Mesenchymal stem cell (in vitro differentiated cells and primary cell): ENCODE measurements around the gene NR1I2.

Source experiments
- DNase-seq: peaks from one replicate; pipeline ENCODE4 v3.0.0-alpha.2; 2013
- H2AFZ ChIP-seq: one replicate; pipeline ENCODE4 v1.6.1; 2013; ENCODE audit warnings: low read depth, mild to moderate bottlenecking, control low read depth, inconsistent platforms, low read length, moderate library complexity
- H2AK5ac ChIP-seq: 2 replicates; pipeline ENCODE4 v1.6.1; 2013; ENCODE audit warnings: low read length, moderate library complexity, mild to moderate bottlenecking, inconsistent platforms; ENCODE audit not compliant: severe bottlenecking
- H2BK120ac ChIP-seq: one replicate; pipeline ENCODE4 v1.6.1; 2013; ENCODE audit warnings: low read depth, mild to moderate bottlenecking, inconsistent platforms, low read length, moderate library complexity
- H2BK12ac ChIP-seq, 2 experiments: one replicate each; pipeline ENCODE4 v1.6.1; 2013; ENCODE audit warnings: inconsistent platforms in 2 of 2, low read length in 2 of 2, mild to moderate bottlenecking in 2 of 2, moderate library complexity in 2 of 2, control low read depth in 1 of 2
- H2BK15ac ChIP-seq: one replicate; pipeline ENCODE4 v1.6.1; 2013; ENCODE audit warnings: mild to moderate bottlenecking, low read depth, inconsistent platforms; ENCODE audit not compliant: poor library complexity, severe bottlenecking
- H2BK5ac ChIP-seq: 2 replicates; pipeline ENCODE4 v1.6.1; 2013; ENCODE audit warnings: low read depth, mild to moderate bottlenecking, low read length, control low read depth, inconsistent platforms; ENCODE audit not compliant: poor library complexity, severe bottlenecking
- H3K14ac ChIP-seq, 2 experiments: one replicate each; pipeline ENCODE4 v1.6.1; 2013; ENCODE audit warnings: inconsistent platforms in 2 of 2, low read length in 2 of 2, control low read depth in 1 of 2, mild to moderate bottlenecking in 1 of 2, moderate library complexity in 1 of 2
- H3K18ac ChIP-seq, 2 experiments: one replicate each; pipeline ENCODE4 v1.6.1; 2013; ENCODE audit warnings: inconsistent platforms in 2 of 2, low read length in 2 of 2, control low read depth in 1 of 2, low read depth in 1 of 2, mild to moderate bottlenecking in 1 of 2
- H3K23ac ChIP-seq, 2 experiments: one replicate each; pipeline ENCODE4 v1.6.1; 2013; ENCODE audit warnings: inconsistent platforms in 2 of 2, low read length in 2 of 2, mild to moderate bottlenecking in 2 of 2, moderate library complexity in 2 of 2, control low read depth in 1 of 2
- H3K27ac ChIP-seq: 2 replicates; pipeline ENCODE4 v1.5.1; 2013; ENCODE audit warnings: mild to moderate bottlenecking, moderate library complexity, low read length, control low read depth, inconsistent platforms; ENCODE audit not compliant: poor library complexity, severe bottlenecking
- H3K27me3 ChIP-seq, 2 experiments: 2 replicates each; pipeline versions ENCODE4 v1.6.1 to v1.7.0; 2013; ENCODE audit warnings: low read length in 2 of 2, mild to moderate bottlenecking in 2 of 2, moderate library complexity in 2 of 2, control low read depth in 1 of 2, inconsistent platforms in 1 of 2; ENCODE audit not compliant: control insufficient read depth in 1 of 2, insufficient read depth in 1 of 2
- H3K36me3 ChIP-seq, 2 experiments: 2 replicates each; pipeline versions ENCODE4 v1.6.1 to v1.7.0; 2013; ENCODE audit warnings: low read length in 2 of 2, control low read depth in 1 of 2, inconsistent platforms in 1 of 2, low read depth in 1 of 2, mild to moderate bottlenecking in 1 of 2; ENCODE audit not compliant: insufficient read depth in 2 of 2, control insufficient read depth in 1 of 2
- H3K4ac ChIP-seq, 2 experiments: one replicate each; pipeline ENCODE4 v1.6.1; 2013; ENCODE audit warnings: inconsistent platforms in 2 of 2, low read length in 2 of 2, mild to moderate bottlenecking in 2 of 2, moderate library complexity in 2 of 2, control low read depth in 1 of 2, low read depth in 1 of 2
- H3K4me1 ChIP-seq: 2 replicates; pipeline ENCODE4 v1.6.1; 2013; ENCODE audit warnings: low read depth, low read length, control low read depth; ENCODE audit not compliant: control insufficient read depth, insufficient read depth
- H3K4me2 ChIP-seq: 2 replicates; pipeline ENCODE4 v1.6.1; 2013; ENCODE audit warnings: low read length, mild to moderate bottlenecking, inconsistent platforms; ENCODE audit not compliant: poor library complexity, severe bottlenecking
- H3K4me3 ChIP-seq, 2 experiments: 2 replicates each; pipeline versions ENCODE4 v1.5.1 to v1.7.0; 2013; ENCODE audit warnings: low read length in 2 of 2, mild to moderate bottlenecking in 2 of 2, control low read depth in 1 of 2, low read depth in 1 of 2; ENCODE audit not compliant: insufficient read depth in 1 of 2
- H3K79me1 ChIP-seq: replicated peaks from 2 replicates; pipeline ENCODE4 v1.6.1; 2013; ENCODE audit warnings: mild to moderate bottlenecking, control low read depth, low read length, inconsistent platforms; ENCODE audit not compliant: poor library complexity, severe bottlenecking
- H3K9ac ChIP-seq: 2 replicates; pipeline ENCODE4 v1.7.0; 2013; ENCODE audit warnings: mild to moderate bottlenecking, low read length, moderate library complexity
- H3K9me3 ChIP-seq: 2 replicates; pipeline ENCODE4 v1.7.0; 2013; ENCODE audit warnings: mild to moderate bottlenecking, low read length; ENCODE audit not compliant: control insufficient read depth
- H4K8ac ChIP-seq: one replicate; pipeline ENCODE4 v1.6.1; 2013; ENCODE audit warnings: inconsistent platforms, mild to moderate bottlenecking, low read length, moderate library complexity
- H4K91ac ChIP-seq: one replicate; pipeline ENCODE4 v1.6.1; 2013; ENCODE audit warnings: mild to moderate bottlenecking, low read length, inconsistent platforms
- WGBS: methylation state at CpG from one replicate; pipeline ENCODE4 v1.1.7; 2013; ENCODE audit warnings: mixed read lengths; 5-methylcytosine and 5-hydroxymethylcytosine counted together

NR1I2 gene

DNA sequence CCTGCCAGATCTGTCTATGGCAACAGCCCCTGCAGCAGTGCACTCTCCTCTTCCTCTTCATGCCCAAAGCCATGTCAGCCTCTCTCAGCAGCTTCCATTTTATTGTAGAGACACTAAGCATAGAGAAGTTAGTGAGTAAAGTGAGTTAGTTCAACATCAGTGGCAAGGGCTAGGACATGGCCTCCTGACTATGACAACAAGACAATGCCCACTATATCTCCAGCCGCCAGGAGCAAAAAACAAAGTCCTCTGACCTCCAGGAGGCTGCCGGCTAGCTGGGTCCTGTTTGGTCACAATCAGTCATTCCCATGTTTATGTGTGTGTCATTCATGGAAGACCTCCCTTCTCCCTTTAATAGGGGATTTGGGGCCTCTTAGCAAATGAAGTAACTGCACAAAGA is 14.9 kb downstream of the NR1I2 start:
- Histone ChIP-seq H3K4me1 (peaks cover 2% of the 10 kb centered on the region), H2BK120ac (no peak overlapping the region), H4K8ac (no peak overlapping the region), H3K4ac (no peak overlapping the region), H4K91ac (no peak overlapping the region), H3K79me1 (no peaks in the 10 kb centered on the region), H2AK5ac (no peak overlapping the region), H2AFZ (no peak overlapping the region), H3K27me3 (peaks cover 6 to 23% of the 10 kb centered on the region in 2 experiments), H3K36me3 (no peaks in the 10 kb centered on the region), H3K27ac (no peak overlapping the region), H3K4me2 (no peak overlapping the region), H3K9ac (no peak overlapping the region), H2BK15ac (no peak overlapping the region), H3K14ac (no peak overlapping the region), H3K9me3 (no peaks in the 10 kb centered on the region), H2BK5ac (no peak overlapping the region), H3K23ac (no peak overlapping the region), H3K18ac (no peak overlapping the region), H3K4me3 (no peak overlapping the region), H2BK12ac (no peak overlapping the region)
- DNase-seq: no peak
- WGBS: 63% methylated on average over 1 of the region's 2 CpGs

DNA sequence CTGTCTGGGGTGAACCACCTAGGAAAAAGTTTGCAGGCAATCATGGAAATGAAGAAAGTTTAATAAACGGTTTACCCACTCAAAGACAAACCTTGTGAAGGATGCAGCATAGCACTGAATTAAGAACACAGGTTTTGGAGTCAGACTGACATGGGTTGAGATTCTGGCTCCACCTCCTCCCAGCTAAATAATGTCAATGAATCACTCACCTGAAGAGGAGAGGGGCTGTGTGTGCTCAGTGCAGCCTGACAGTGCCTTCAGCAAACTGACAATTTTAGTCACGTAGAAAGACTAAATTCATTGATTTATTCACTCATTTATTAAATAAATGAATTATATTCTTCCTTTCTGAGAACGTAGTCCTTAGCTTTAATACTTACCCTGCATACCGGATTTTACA is 18.9 kb downstream of the NR1I2 start:
- no peak overlapping the region for H3K18ac ChIP-seq
- H3K36me3 ChIP-seq: no peaks in the 10 kb centered on the region
- H3K79me1 ChIP-seq: no peaks in the 10 kb centered on the region

DNA sequence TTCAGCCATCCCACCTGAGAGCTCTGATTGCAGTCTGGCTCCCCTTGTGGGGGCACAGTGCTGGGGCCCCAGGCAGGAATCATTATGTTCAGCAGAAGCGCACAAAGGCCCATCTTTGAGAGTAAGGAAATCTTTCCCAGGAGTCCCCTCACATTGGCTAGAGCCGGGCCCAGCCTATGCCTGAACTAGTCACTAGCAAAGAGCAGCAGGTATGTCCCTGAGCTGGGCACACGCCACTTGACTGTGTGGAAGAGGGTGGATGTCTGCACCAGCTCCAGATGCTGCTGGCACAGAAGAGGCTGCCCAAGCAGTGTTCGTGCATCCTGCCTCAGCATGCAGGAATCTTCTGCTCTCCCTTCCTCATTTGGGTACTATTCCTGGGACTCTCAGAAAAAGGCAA is 26.3 kb downstream of the NR1I2 start:
- DNase-seq: no peak
- no peak overlapping the region for H2BK12ac ChIP-seq
- WGBS: 91% methylated on average over 3 of the region's 4 CpGs
- H2AFZ ChIP-seq: peak overlapping the region; percentile 30
- H4K8ac ChIP-seq: no peak overlapping the region
- no peak overlapping the region for H2BK5ac ChIP-seq
- no peak overlapping the region for H2AK5ac ChIP-seq
- no peaks in the 10 kb centered on the region for H3K9me3 ChIP-seq
- no peak overlapping the region for H3K27ac ChIP-seq
- H4K91ac ChIP-seq: no peak overlapping the region
- H3K4me3 ChIP-seq: no peak overlapping the region
- peaks cover 3% of the 10 kb centered on the region for H3K4me1 ChIP-seq
- H3K14ac ChIP-seq: peak overlapping the region in 1 of 2 experiments; percentile 88
- H3K79me1 ChIP-seq: no peaks in the 10 kb centered on the region
- H3K9ac ChIP-seq: no peak overlapping the region
- H3K4ac ChIP-seq: no peak overlapping the region
- no peak overlapping the region for H2BK120ac ChIP-seq
- H3K27me3 ChIP-seq: peaks cover 0 to 46% of the 10 kb centered on the region in 2 experiments
- H3K18ac ChIP-seq: no peak overlapping the region
- H3K36me3 ChIP-seq: no peaks in the 10 kb centered on the region
- H3K23ac ChIP-seq: no peak overlapping the region
- H3K4me2 ChIP-seq: no peak overlapping the region
- H2BK15ac ChIP-seq: no peak overlapping the region

More for the DNA sequence above, 18.9 kb downstream of the NR1I2 start:
- no peak overlapping the region for H2BK15ac ChIP-seq
- H2BK12ac ChIP-seq: no peak overlapping the region
- no peak overlapping the region for H3K9ac ChIP-seq
- no peak overlapping the region for H3K4me3 ChIP-seq
- no peak overlapping the region for H3K4me2 ChIP-seq
- DNase-seq: no peak
- H2BK5ac ChIP-seq: no peak overlapping the region
- H2AFZ ChIP-seq: no peak overlapping the region
- no peak overlapping the region for H2AK5ac ChIP-seq
- H3K23ac ChIP-seq: no peak overlapping the region
- H3K27me3 ChIP-seq: peaks cover 7 to 40% of the 10 kb centered on the region in 2 experiments
- WGBS: 92% methylated on average over 3 of the region's 4 CpGs
- H3K14ac ChIP-seq: no peak overlapping the region
- no peak overlapping the region for H4K8ac ChIP-seq
- no peak overlapping the region for H2BK120ac ChIP-seq
- H3K4ac ChIP-seq: no peak overlapping the region
- no peak overlapping the region for H3K27ac ChIP-seq
- no peak overlapping the region for H4K91ac ChIP-seq
- H3K4me1 ChIP-seq: no peaks in the 10 kb centered on the region
- H3K9me3 ChIP-seq: no peaks in the 10 kb centered on the region

DNA sequence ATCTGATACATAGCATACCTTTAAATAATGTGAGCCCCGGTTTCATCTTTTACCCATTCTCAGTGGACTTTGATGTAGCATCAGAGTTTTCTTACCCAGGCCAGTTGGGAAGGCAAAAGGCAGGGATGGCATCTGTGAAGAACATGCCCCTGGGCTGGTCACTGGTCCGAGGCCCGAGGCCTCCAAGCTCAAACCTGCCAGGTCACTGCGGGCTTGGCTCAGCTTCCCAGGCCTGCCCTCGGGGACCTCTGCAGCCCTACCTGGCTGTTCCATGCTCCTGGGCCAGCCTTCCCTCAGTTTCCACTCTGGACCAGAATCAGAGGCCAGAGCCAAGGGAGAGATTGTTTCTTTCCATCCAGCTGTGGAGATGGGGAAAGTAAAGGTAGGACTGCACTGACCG is 26.9 kb downstream of the NR1I2 start:
- 94% methylated on average over 6 of the region's 6 CpGs for WGBS
- H2AFZ ChIP-seq: no peak overlapping the region

More for the DNA sequence above, 26.9 kb downstream of the NR1I2 start:
- no peaks in the 10 kb centered on the region for H3K36me3 ChIP-seq
- no peak overlapping the region for H3K4me2 ChIP-seq
- no peak overlapping the region for H2BK15ac ChIP-seq
- H2BK120ac ChIP-seq: no peak overlapping the region
- no peak overlapping the region for H4K8ac ChIP-seq
- no peak overlapping the region for H2BK12ac ChIP-seq
- no peak for DNase-seq
- no peak overlapping the region for H2BK5ac ChIP-seq
- no peaks in the 10 kb centered on the region for H3K79me1 ChIP-seq
- H3K9me3 ChIP-seq: no peaks in the 10 kb centered on the region
- H3K18ac ChIP-seq: no peak overlapping the region
- H3K9ac ChIP-seq: no peak overlapping the region
- no peak overlapping the region for H4K91ac ChIP-seq
- peaks cover 3% of the 10 kb centered on the region for H3K4me1 ChIP-seq
- no peak overlapping the region for H3K23ac ChIP-seq
- peaks cover 0 to 52% of the 10 kb centered on the region in 2 experiments for H3K27me3 ChIP-seq
- H3K4ac ChIP-seq: no peak overlapping the region
- H2AK5ac ChIP-seq: no peak overlapping the region
- H3K27ac ChIP-seq: no peak overlapping the region
- no peak overlapping the region for H3K4me3 ChIP-seq
- no peak overlapping the region for H3K14ac ChIP-seq
